Liver (tissue), 9 donors: ENCODE measurements around the gene FOXK2. TPM values are rescaled to one million over a fixed set of nuclear protein-coding genes. Genes with fewer than 3 reads are reported as not detected.
"Not testable (repeated sequence)": the region's sequence is repeated elsewhere in the genome, so short reads cannot be mapped to it uniquely, and the experiment has no call there.

Source experiments
- DNase-seq: peaks from one replicate; pipeline ENCODE4 v3.0.0-alpha.2; 2017; ENCODE audit warnings: low spot score
- H3K27ac ChIP-seq, 2 donors: one replicate each; pipeline ENCODE4 v1.7.0; 2013; ENCODE audit warnings: inconsistent platforms in 2 of 2, low read length in 2 of 2, control low read depth in 1 of 2, low read depth in 1 of 2, mild to moderate bottlenecking in 1 of 2
- H3K27me3 ChIP-seq, 4 donors: one replicate each; pipeline versions ENCODE4 v1.6.1 to v1.7.0; 2013; ENCODE audit warnings: low read length in 3 of 4, inconsistent platforms in 1 of 4, mild to moderate bottlenecking in 1 of 4, moderate library complexity in 1 of 4; ENCODE audit not compliant: control insufficient read depth in 4 of 4, insufficient read depth in 4 of 4
- H3K36me3 ChIP-seq, 4 donors: one replicate each; pipeline versions ENCODE4 v1.6.1 to v1.7.0; 2013; ENCODE audit warnings: low read length in 3 of 4, mild to moderate bottlenecking in 3 of 4, low read depth in 1 of 4, moderate library complexity in 1 of 4; ENCODE audit not compliant: control insufficient read depth in 4 of 4, insufficient read depth in 3 of 4
- H3K4me1 ChIP-seq, 4 donors: one replicate each; pipeline versions ENCODE4 v1.6.1 to v1.7.0; 2013; ENCODE audit warnings: low read length in 3 of 4, mild to moderate bottlenecking in 3 of 4, moderate library complexity in 1 of 4; ENCODE audit not compliant: control insufficient read depth in 4 of 4, insufficient read depth in 4 of 4
- H3K4me3 ChIP-seq, 3 donors: one replicate each; pipeline versions ENCODE4 v1.6.1 to v1.7.0; 2013; ENCODE audit warnings: low read length in 3 of 3, control low read depth in 1 of 3, low read depth in 1 of 3, mild to moderate bottlenecking in 1 of 3
- H3K9ac ChIP-seq, 2 donors: one replicate each; pipeline ENCODE4 v1.7.0; 2013; ENCODE audit warnings: low read length in 2 of 2, mild to moderate bottlenecking in 2 of 2, moderate library complexity in 2 of 2, control low read depth in 1 of 2, low read depth in 1 of 2
- H3K9me3 ChIP-seq, 4 donors: one replicate each; pipeline versions ENCODE4 v1.6.1 to v1.7.0; 2013; ENCODE audit warnings: low read length in 3 of 4; ENCODE audit not compliant: control insufficient read depth in 4 of 4
- ATF3 ChIP-seq: IDR thresholded peaks from 2 replicates; pipeline ENCODE4 v1.6.1; 2016; ENCODE audit warnings: antibody characterized with exemption
- FOXA2 ChIP-seq: IDR thresholded peaks from 2 replicates; pipeline ENCODE4 v1.6.1; 2016; ENCODE audit warnings: antibody characterized with exemption
- GABPA ChIP-seq, 2 donors: IDR thresholded peaks in 1 of 2; conservative IDR thresholded peaks in 1 of 2; 2 replicates each; pipeline ENCODE4 v1.6.1; 2016; ENCODE audit warnings: antibody characterized with exemption in 2 of 2, mild to moderate bottlenecking in 1 of 2, moderate library complexity in 1 of 2
- HNF4A ChIP-seq, 2 donors: conservative IDR thresholded peaks; 2 replicates each; pipeline ENCODE4 v1.6.1; 2016; ENCODE audit warnings: antibody characterized with exemption in 2 of 2, mild to moderate bottlenecking in 2 of 2
- HNF4G ChIP-seq: IDR thresholded peaks from 2 replicates; pipeline ENCODE4 v1.6.1; 2016; ENCODE audit warnings: antibody characterized with exemption
- JUND ChIP-seq, 2 donors: IDR thresholded peaks; 2 replicates each; pipeline ENCODE4 v1.6.1; 2016; ENCODE audit warnings: antibody characterized with exemption in 2 of 2
- NR2F2 ChIP-seq: IDR thresholded peaks from 2 replicates; pipeline ENCODE4 v1.6.1; 2016; ENCODE audit warnings: antibody characterized with exemption
- RXRA ChIP-seq, 2 donors: IDR thresholded peaks; 2 replicates each; pipeline ENCODE4 v1.6.1; 2017 to 2018; ENCODE audit warnings: antibody characterized with exemption in 2 of 2, mild to moderate bottlenecking in 1 of 2
- SP1 ChIP-seq: IDR thresholded peaks from 2 replicates; pipeline ENCODE4 v1.6.1; 2018; ENCODE audit warnings: antibody characterized with exemption, mild to moderate bottlenecking
- TAF1 ChIP-seq: conservative IDR thresholded peaks from 2 replicates; pipeline ENCODE4 v1.6.1; 2016; ENCODE audit warnings: antibody characterized with exemption, mild to moderate bottlenecking
- ZBTB33 ChIP-seq: IDR thresholded peaks from 2 replicates; pipeline ENCODE4 v1.6.1; 2016; ENCODE audit warnings: antibody characterized with exemption
- WGBS: extraction: QIAGEN DNeasy Blood & Tissue Kit; methylation state at CpG from one replicate; pipeline ENCODE4 v1.1.7; 2013; 5-methylcytosine and 5-hydroxymethylcytosine counted together
- polyA plus RNA-seq, 2 donors: library from polyadenylated mRNA; stranded (reverse) in 1 of 2; unstranded in 1 of 2; fragments of 200-250 nt in 1 of 2; fragments of >200 nt in 1 of 2; fragmentation: Nextera tagmentation in 1 of 2; extraction: Ambion mirVana in 1 of 2; gene quantifications; one replicate each; pipeline versions ENCODE4 v1.2.1 to v1.2.3, GENCODE V29; 2013 to 2015
- total RNA-seq, 2 donors: library from RNA; depleted of rRNA; stranded (reverse); fragments of >200 nt; gene quantifications; one replicate each; pipeline ENCODE4 v1.2.3, GENCODE V29; 2014
- donor health status: healthy.
- donor health status: healthy.
- donor health status: healthy.
- donor health status: healthy.
- donor health status: healthy.

Gene FOXK2
- total and polyA plus RNA-seq, 4 donors = 3.1 to 16.2 (median 10.8) TPM

GRCh38 chr17:82536512-82537201, 17.1 kb downstream of the FOXK2 start:
- no peak overlapping the region for H3K4me3 ChIP-seq
- H3K9ac ChIP-seq = peak overlapping the region in 1 of 2 donors; percentile 58
- no peaks in the 10 kb centered on the region for H3K27me3 ChIP-seq
- TF ChIP-seq NR2F2 = peak; percentile 87
- TF ChIP-seq HNF4A (conservative IDR thresholded peaks at IDR 0.05) = no peak
- no peak for TF ChIP-seq FOXA2
- peaks cover 5 to 23% (median 11%) of the 10 kb centered on the region in 4 donors for H3K4me1 ChIP-seq
- no peaks in the 10 kb centered on the region for H3K9me3 ChIP-seq
- H3K36me3 ChIP-seq = no peaks in the 10 kb centered on the region
- H3K27ac ChIP-seq = peak overlapping the region; percentile 64 to 77
- 60% methylated on average over 6 of the region's 6 CpGs for whole genome bisulfite sequencing
- no peak for DNase-seq

GRCh38 chr17:82537228-82537627, 17.7 kb downstream of the FOXK2 start:
- not testable (repeated sequence) for H3K9me3 ChIP-seq, H3K27me3 ChIP-seq, H3K9ac ChIP-seq, DNase-seq, H3K27ac ChIP-seq, H3K4me3 ChIP-seq, H3K36me3 ChIP-seq
- WGBS = 86% methylated on average over 9 of the region's 9 CpGs
- H3K4me1 ChIP-seq = peaks cover 5 to 23% (median 11%) of the 10 kb centered on the region in 4 donors

GRCh38 chr17:82539076-82539475, 19.5 kb downstream of the FOXK2 start:
- H3K9ac ChIP-seq, DNase-seq, H3K9me3 ChIP-seq, H3K4me3 ChIP-seq, H3K27me3 ChIP-seq, H3K36me3 ChIP-seq, H3K27ac ChIP-seq: not testable (repeated sequence)
- peaks cover 7 to 22% (median 9%) of the 10 kb centered on the region in 4 donors for H3K4me1 ChIP-seq
- 92% methylated on average over 18 of the region's 18 CpGs for WGBS

- no peak for TF ChIP-seq ATF3
- no peak for TF ChIP-seq SP1
- TF ChIP-seq TAF1 = no peak
- Histone ChIP-seq H3K4me1 (peaks cover 0 to 8% (median 4%) of the 10 kb centered on the region in 4 donors), H3K9ac (no peak overlapping the region), H3K27ac (no peak overlapping the region), H3K9me3 (no peaks in the 10 kb centered on the region), H3K27me3 (no peaks in the 10 kb centered on the region), H3K36me3 (no peaks in the 10 kb centered on the region), H3K4me3 (no peak overlapping the region)
- DNase-seq = no peak
- WGBS = 91% methylated on average over 5 of the region's 5 CpGs
Observed at GRCh38 chr17:82542439-82542838, 22.9 kb downstream of the FOXK2 start.

GRCh38 chr17:82544431-82545070, 25.0 kb downstream of the FOXK2 start:
- no peak for DNase-seq
- no peaks in the 10 kb centered on the region for H3K27me3 ChIP-seq
- no peak overlapping the region for H3K4me3 ChIP-seq
- H3K9ac ChIP-seq = no peak overlapping the region
- no peak overlapping the region for H3K27ac ChIP-seq
- H3K9me3 ChIP-seq = no peaks in the 10 kb centered on the region
- peaks cover 0 to 15% (median 5%) of the 10 kb centered on the region in 4 donors for H3K4me1 ChIP-seq
- no peaks in the 10 kb centered on the region for H3K36me3 ChIP-seq
- 83% methylated on average over 16 of the region's 16 CpGs for WGBS
- no peak for TF ChIP-seq ZBTB33
- no peak for TF ChIP-seq HNF4A (conservative IDR thresholded peaks at IDR 0.05)
- TF ChIP-seq ATF3 = no peak
- no peak for TF ChIP-seq HNF4G
- no peak for TF ChIP-seq JUND (IDR thresholded peaks at IDR 0.05)
- no peak for TF ChIP-seq GABPA (IDR thresholded peaks at IDR 0.05 in 1 of 2, conservative IDR thresholded peaks at IDR 0.05 in 1 of 2)
- no peak for TF ChIP-seq NR2F2
- no peak for TF ChIP-seq RXRA (IDR thresholded peaks at IDR 0.05)
